ENCODE measurements around the gene LST1.

LST1 gene

DNA sequence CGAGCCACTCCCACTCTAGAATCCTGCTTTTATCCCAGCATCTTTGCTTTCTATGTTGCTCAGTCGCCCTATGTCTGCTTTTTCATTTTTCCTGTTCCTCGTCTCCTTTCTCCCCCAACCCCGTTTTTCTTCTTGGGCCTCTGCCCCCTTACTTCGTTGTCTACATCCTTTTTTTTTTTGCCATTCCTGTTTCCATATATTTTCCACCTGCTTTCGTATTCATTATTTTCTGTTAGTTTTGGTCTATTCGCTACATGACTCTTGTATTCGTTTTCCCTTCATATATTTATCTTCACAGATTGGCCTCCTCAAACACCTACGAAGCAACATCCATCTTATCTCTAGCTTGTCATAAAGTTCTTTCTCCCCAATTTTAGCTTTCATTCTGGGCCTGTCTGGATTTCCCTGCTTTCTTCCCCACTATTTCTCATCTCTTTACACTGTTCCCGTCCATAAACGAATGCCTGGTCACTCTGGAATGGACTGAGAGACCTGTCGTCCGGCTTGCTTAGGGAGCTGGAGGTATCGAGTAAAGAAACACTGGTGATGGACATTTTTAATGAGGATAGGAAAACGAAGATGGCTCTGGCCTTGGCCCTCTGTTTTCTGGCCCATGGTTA lies 35.4 kb downstream of the LST1 start:
- no peak for DNase-seq

DNA sequence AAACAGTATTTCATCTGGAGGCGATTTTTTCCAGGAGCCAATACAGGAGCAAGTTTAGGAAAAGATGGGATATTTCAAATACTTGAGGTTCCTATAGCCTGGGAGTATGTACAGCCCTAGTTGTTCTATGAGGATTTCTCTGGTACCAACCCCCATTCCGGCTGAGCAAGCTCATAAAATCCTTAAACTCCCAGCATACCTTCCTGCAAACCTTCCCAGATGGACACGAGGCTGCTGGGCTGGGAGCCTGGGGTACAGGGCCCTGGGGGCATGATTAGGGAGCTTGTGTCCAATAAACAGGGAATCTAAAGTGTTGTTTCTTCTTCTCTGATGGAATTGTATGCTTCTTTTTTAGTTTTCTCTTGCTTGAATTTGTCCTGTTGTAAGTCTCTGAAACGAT lies 35.9 kb downstream of the LST1 start:
- peak; percentile 48 for DNase-seq

DNA sequence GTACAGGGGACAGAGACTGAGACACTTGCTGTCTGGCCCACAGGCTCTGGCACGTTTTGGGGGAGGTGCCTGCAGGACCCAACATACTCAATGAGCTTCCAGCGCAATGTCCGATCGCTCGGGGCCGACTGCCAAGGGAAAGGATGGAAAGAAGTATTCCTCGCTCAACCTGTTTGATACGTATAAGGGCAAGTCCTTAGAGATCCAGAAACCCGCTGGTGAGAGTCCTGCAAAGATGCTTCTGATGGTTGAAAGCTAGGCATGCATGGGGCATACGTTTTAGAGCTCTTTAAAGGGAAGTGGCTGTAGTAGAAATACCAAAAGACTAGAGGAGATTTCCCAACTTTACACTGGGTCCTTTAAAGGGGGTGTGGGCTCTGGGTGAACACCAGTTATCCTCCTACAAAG lies 36.6 kb downstream of the LST1 start:
- no peak for DNase-seq

DNA sequence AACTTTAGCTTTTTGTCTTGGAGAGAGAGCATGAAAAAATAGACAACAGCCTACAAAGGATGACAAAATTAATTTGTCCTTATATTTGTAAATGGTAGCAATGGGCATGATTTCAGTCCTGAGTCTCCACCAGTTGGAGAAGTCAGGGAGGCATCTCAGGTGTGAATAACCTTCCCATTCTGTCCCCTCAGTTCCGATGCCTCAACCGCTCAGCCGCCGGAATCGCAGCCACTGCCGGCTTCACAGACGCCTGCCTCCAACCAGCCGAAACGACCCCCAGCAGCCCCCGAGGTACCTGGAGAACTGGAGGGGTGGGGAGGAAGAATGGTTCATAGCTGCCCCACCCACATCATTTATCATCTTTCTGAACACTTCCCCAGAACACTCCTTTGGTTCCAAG lies 38.0 kb downstream of the LST1 start:
- DNase-seq, result no peak

DNA sequence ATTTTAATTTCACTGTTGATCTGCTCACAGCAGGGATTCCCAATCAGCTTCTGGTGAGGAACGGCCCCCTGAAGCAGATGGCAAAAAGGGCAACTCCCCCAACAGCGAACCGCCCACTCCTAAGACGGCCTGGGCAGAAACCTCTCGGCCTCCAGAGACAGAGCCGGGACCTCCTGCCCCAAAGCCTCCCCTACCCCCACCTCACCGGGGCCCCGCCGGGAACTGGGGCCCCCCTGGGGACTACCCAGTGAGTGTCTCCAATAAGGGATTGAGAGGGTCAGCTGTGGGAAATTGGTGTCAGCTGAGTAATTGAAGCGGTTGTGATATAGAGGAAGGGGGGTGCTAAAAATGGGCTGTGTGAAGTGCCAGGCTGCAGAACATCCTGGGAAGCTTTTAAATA lies 40.9 kb downstream of the LST1 start:
- no peak for DNase-seq

DNA sequence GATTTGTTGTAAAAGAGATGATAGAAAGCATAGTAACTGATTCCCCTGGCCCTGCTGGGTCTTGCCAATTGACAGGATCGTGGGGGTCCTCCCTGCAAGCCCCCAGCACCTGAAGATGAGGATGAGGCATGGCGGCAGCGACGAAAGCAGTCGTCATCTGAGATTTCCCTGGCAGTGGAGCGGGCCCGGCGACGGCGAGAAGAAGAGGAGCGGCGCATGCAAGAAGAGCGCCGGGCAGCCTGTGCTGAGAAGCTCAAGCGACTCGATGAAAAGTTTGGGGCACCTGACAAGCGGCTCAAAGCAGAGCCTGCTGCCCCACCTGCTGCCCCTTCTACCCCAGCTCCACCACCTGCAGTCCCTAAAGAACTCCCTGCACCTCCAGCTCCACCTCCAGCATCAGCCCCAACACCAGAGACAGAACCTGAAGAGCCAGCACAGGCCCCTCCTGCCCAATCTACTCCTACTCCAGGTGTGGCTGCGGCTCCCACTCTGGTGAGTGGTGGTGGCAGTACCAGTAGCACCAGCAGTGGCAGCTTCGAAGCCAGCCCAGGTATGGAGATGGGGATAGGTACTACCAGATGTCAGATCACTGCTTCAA lies 41.7 kb downstream of the LST1 start:
- DNase-seq, result no peak

DNA sequence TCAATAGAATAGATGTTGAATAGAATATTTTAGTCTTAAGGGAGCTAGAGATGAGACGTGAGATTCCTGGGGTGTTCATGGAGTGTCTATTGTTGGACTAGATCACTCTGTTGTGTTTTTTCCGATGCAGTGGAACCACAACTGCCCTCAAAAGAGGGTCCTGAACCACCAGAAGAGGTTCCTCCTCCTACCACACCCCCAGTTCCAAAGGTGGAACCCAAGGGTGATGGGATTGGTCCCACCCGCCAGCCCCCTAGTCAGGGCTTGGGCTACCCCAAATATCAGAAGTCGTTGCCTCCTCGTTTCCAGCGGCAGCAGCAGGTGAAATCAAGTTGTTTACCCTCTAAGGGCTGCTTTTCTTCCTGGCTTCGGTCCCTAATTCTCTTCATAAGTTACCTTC lies 42.9 kb downstream of the LST1 start:
- no peak for DNase-seq

DNA sequence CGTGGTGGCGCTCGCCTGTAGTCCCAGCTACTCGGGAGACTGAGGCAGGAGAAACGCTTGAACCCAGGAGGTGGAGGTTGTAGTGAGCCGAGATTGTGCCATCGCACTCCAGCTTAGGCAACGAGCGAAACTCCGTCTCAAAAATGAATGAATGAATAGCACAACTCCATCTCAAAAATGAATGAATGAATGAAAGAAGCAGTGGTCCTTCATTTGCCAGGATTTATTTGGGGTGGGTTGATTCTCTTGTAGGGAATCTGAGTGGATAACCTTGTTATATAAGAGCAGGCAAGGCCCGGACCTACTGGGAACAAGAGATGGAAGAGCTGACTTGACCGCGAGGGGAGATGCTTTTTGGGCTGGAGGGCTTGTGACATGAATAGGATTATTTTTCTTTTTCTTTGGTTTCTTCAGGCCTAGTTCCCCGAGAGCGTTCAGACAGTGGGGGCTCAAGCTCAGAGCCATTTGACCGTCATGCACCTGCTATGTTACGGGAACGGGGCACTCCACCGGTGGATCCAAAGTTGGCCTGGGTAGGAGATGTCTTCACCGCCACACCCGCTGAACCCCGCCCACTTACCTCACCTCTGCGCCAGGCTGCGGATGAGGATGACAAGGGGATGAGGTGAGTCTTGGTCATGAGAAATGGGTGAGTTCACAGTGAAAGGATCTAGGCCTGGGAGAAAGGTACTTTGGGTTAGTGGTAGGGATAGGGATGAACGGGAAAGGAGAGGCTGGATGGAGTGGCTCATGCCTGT lies 44.3 kb downstream of the LST1 start:
- no peak for DNase-seq

DNA sequence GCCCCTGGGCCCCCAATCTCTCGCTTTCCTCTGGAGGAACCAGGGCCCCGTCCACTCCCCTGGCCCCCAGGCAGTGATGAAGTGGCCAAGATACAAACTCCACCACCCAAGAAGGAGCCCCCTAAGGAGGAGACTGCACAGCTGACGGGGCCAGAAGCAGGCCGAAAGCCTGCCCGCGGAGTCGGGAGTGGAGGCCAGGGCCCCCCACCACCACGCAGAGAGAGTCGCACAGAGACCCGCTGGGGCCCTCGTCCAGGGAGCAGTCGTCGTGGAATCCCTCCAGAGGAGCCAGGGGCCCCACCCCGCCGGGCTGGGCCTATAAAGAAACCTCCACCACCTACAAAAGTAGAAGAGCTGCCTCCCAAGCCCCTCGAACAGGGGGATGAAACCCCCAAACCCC lies 45.1 kb downstream of the LST1 start:
- no peak for DNase-seq

DNA sequence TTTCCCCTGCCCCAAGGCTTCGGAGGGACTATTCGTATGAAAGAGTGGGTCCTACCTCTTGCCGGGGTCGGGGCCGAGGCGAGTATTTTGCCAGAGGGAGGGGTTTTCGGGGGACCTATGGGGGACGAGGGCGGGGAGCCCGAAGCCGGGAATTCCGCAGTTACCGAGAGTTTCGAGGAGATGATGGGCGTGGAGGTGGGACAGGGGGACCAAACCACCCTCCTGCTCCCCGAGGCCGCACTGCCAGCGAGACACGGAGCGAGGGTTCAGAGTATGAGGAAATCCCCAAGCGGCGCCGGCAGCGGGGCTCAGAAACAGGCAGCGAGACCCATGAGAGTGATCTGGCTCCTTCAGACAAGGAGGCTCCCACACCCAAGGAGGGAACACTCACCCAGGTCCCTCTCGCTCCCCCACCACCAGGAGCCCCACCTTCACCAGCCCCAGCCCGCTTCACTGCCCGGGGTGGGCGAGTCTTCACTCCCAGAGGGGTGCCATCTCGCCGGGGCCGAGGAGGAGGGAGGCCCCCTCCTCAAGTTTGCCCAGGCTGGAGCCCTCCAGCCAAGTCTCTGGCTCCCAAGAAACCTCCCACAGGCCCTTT lies 45.7 kb downstream of the LST1 start:
- DNase-seq, result no peak

DNA sequence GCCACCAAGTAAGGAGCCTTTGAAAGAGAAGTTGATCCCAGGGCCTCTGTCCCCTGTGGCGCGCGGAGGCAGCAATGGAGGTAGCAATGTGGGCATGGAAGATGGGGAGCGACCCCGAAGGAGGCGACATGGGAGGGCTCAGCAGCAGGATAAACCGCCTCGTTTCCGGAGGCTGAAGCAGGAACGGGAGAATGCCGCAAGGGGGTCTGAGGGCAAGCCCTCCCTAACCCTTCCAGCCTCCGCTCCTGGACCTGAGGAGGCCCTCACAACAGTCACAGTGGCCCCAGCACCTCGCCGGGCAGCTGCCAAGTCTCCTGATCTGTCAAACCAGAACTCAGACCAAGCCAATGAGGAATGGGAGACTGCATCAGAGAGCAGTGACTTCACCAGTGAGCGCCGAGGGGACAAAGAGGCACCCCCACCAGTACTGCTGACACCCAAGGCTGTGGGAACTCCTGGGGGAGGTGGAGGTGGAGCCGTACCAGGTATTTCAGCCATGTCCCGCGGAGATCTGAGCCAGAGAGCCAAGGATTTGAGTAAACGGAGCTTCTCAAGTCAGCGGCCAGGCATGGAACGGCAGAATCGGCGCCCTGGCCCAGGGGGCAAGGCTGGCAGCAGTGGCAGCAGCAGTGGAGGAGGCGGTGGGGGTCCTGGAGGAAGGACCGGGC lies 46.3 kb downstream of the LST1 start:
- DNase-seq, result no peak

DNA sequence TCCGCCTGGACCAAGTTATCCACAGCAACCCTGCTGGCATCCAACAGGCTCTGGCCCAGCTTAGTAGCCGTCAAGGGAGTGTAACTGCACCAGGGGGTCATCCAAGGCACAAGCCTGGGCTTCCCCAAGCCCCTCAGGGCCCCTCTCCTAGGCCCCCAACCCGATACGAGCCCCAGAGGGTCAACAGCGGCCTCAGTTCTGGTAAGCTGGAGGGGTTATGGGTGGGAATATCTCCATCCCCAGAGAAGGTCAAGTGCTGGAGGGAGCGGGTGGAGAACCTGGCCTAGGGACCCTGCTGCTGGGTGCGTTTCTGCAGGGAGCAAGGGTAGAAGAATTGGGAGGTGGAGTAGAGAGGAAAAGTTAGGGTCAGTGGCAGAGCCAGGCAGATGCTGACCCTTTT lies 47.4 kb downstream of the LST1 start:
- no peak for DNase-seq

DNA sequence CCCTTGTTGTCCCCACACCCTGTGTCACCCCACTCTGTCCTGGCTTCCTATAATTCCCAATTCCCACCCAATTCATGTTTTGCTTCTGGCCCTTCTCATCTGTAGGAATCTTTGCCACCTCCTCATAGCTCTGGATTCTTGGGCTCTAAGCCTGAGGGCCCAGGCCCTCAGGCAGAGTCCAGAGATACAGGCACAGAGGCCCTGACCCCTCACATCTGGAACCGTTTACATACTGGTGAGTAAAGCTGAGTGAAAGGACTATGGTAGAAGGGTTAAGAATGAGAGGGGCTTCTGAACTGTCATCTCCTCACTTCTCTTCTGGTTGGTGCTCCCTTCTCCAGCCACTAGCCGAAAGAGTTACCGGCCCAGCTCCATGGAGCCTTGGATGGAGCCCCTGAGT lies 48.1 kb downstream of the LST1 start:
- no peak for DNase-seq

DNA sequence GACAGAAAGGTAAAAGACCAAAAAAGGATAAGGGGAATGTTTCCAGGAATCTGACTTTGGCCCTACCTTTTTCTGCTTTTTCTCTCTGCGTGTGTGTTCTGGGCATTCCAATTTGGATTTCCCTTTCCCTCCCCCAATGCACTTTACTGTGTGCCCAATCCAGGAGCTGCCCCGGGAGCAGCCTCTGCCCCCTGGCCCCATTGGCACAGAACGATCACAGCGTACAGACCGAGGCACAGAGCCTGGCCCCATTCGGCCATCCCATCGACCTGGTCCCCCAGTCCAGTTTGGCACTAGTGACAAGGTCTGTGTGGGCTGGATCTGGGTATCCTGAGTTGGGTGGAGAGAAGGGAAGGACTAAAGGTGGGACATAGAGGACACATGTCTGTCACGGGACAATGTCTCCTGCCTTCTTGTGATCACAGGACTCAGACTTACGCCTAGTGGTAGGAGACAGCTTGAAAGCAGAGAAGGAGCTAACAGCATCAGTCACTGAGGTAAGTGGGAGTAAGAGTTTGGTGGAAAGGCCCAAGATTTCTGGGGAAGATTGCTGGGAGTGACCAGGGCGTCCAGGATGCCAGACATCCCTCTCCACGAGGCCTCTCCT lies 49.0 kb downstream of the LST1 start:
- DNase-seq, result no peak

DNA sequence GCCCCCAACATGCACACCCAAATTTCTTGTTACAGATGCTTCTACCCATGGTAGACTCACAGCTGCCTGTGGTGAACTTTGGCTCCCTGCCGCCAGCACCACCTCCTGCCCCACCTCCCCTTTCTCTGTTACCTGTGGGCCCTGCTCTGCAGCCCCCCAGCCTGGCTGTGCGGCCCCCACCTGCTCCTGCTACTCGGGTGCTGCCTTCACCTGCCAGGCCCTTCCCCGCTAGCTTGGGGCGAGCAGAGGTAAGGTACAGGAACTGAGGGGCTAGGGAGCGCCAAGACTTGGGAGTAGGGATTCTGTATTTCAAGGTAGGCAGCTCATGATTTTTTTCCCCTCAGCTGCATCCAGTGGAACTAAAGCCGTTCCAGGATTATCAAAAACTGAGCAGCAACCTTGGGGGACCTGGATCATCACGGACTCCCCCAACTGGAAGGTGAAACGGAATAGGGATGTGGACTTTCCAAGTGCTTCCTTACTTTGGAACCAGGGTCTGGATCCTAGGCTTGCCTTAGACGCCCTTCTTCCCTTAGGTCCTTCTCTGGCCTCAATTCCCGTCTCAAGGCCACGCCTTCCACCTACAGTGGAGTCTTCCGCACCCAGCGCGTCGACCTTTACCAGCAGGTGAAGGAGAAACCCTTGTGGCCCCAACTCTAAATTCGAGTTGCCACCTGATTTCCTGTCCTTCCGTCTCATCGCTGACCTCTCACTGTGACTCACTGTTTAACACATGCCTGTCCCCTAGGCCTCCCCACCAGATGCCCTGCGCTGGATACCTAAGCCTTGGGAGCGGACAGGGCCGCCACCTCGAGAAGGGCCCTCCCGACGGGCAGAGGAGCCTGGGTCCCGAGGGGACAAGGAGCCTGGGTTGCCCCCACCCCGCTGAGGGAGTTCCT lies 50.9 kb downstream of the LST1 start:
- DNase-seq, result peak; percentile 27
